ENCODE measurements around the gene SORBS1.
A peak's percentile ranks its signal among the peaks of the same experiment; 100 is the strongest.
"Not testable (repeated sequence)": the region's sequence is repeated elsewhere in the genome, so short reads cannot be mapped to it uniquely, and the experiment has no call there.

Gene SORBS1

DNA sequence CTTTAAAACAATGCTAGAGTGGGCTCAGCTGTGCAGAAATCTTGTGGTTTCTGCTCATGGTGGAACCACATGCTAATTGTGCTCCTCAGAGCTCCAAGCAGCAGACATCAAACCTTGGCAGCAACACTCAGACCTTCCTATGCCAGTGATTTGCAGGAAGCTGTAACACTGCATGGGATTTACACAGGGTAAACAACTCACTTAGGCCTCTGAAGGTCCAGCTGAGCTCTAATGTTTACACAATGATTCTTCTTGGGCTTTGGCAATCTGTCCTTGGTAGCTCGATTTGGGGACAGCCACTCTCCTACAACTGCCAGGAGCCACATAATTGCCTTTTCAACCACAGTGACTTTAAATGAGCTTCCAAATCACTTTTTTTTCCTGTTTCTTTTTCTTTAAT, 172.6 kb downstream of the SORBS1 start:
- DNase-seq (ENCODE audit: low read depth): peak; percentile 19

DNA sequence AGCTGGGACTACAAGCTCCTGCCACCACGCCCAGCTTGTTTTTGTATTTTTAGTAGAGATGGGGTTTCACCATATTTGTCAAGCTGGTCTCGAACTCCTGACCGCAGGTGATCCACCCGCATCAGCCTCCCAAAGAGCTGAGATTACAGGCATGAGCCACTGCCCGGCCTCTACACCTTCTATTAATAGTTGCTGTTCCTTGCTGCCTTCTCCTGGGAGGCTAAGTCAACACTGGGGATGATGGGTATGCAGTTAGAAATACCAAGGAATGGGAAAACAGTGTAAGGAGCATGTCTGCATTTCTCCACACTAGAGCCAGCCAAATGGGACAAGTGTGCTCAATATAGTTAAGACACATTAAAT, 173.1 kb downstream of the SORBS1 start:
- peak; percentile 31 for DNase-seq (ENCODE audit: low read depth)

- DNase-seq (ENCODE audit: low read depth): no peak
Measured at GRCh38 chr10:95384011-95384704, 177.0 kb downstream of the SORBS1 start.

DNA sequence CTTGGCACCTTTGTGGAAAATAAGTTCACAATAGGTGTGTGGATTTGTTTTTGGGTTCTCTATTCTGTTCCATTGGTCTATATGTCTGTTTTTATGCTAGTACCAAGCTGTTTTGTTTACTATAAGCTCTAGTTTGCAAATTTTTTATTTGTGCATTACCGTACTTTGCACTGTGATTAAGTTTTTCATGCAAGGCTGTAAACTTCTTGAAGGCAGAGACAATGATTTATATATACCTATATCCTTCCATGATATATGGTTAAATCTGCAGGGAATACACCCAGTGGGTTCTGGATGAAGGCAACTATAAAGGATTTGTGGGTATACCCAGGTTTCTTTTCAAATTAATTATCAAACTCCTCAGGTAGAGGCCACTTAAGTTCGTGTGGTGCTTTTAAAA, 178.6 kb downstream of the SORBS1 start:
- DNase-seq (ENCODE audit: low read depth): no peak

DNA sequence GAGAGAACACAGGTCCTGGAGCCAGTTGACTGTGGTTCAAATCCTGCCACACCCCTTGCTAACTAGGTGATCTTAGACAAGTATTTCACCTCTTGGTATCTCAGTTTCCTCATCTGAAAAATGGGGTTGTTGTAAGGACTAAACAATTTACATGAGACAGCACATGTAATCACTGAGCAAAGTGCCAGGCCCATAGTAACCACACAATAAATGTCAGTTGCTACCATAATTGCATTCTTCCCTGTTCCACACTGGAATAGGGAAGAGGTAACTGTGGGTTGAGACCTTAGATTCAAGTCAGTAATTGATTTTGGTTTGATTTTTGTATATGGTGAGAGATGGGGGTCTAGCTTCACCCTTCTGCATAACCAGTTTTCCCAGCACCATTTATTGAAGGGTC, 179.0 kb downstream of the SORBS1 start:
- DNase-seq (ENCODE audit: low read depth): no peak

GRCh38 chr10:95377950-95378349, 183.2 kb downstream of the SORBS1 start:
- DNase-seq (ENCODE audit: low read depth): peak; percentile 11

- no peak for DNase-seq (ENCODE audit: low read depth)
Measured at GRCh38 chr10:95375418-95375817, 185.8 kb downstream of the SORBS1 start.

DNA sequence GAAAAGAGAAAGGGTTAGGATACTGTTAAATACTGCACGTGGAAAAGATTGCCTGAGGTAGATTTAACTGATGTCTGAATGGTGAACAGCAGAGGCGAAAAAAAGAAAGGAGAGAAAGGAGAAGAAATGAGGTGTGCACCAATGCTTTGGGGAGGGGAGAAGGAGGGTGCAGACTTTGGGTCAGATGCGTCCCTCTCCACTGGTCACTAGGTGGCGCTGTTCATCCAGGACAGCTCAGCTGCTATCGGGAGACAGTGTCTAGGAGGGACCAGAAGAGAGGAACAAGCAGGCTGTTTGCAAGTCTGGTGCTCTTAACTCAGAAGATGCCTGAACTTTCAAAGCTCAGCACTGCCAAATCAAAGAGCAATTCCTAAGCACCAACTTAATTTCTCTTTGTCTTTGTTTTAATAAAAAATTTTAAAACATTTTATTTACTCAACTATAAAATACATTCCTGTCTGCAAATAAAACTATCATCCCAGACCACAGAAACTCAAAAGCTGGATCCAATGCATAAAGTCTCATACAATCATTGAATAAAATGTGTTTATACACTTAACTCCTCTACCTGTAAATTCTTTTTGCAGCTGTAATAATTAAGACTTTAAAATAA, 186.5 kb downstream of the SORBS1 start:
- DNase-seq (ENCODE audit: low read depth): peak; percentile 74

DNA sequence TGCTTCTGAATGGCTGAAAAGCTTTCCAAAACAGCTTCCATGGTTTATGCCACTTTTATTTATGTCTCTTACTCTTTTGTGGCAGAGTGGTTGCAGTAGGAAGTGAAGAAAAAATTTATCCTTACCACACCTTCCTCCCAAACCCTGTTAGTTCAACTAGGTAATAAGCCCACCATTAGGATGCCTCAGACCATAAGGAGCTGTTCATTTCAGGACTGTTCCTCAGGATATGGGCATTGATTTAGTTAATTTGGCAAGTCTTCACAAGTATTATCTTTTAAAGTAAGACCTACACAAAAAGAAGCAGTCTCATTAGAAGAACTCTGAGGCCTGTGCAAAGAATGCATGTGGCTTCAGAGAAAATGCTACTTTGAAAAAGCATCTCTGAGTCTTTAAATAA, 187.5 kb downstream of the SORBS1 start:
- DNase-seq (ENCODE audit: low read depth): no peak

DNA sequence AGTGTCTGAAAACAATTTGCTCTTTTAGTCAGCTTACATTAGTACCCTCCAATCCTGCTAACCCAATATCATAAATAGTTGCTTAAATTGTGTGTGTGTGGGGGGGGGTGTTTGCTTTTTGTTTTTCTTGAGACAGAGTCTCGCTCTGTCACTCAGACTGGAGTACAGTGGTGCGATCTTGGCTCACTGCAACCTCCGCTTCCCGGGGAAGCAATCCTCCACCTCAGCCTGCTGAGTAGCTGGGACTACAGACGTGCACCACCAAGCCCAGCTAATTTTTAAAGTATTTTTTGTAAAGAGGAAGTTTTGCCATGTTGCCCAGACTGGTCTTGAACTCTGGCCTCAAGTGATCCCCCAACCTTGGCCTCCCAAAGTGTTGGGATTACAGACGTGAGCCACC, 196.8 kb downstream of the SORBS1 start:
- no peak for DNase-seq (ENCODE audit: low read depth)

DNA sequence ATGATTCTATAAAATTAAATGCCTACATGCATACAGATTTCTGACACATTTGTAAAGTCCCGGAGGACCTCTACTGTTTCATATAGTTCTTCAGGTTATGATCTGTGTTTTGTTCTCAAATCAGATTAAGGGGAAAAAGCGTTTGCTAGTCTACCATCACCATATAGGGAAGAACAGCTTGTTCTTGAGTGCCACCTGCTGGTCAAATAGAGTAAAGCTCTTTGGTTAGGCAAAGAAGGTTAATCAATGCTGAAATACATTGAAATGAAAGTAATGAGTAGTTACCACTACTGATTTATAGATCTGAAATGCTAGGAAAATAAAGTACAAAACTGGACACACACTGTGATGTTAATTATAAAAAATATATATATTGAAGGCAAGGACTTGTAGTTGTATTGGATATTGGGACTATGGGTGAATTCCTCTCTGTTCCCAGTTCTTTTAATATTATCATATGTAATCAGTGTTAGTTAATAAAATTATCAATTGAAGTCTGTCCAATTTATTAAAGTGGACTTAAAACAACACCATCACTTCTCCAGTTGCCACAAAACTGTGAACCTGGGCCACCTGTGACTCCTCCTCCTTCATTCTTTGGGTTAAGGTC, 197.8 kb downstream of the SORBS1 start:
- DNase-seq (ENCODE audit: low read depth): peak; percentile 74

- peak; percentile 56 for DNase-seq (ENCODE audit: low read depth)
Measured at GRCh38 chr10:95360122-95360714, 201.0 kb downstream of the SORBS1 start.

DNA sequence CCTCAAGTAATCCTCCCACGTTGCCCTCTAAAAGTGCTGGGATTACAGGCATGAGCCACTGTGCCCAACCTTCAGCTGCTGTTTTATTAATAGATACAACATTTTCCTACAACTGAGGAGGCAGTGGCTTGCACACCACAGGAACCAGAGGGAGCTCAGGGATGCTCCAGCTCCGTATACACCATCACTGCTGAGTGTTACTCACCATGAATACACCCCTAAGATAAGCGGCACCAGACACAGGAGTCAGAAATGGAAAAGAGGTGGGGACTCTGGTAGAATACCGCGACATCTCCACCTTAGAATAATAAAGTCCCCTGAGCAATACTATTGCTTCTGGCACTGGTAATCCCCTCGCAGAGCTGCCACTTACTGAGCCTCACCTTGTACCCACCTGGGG, 201.7 kb downstream of the SORBS1 start:
- no peak for DNase-seq (ENCODE audit: low read depth)

DNA sequence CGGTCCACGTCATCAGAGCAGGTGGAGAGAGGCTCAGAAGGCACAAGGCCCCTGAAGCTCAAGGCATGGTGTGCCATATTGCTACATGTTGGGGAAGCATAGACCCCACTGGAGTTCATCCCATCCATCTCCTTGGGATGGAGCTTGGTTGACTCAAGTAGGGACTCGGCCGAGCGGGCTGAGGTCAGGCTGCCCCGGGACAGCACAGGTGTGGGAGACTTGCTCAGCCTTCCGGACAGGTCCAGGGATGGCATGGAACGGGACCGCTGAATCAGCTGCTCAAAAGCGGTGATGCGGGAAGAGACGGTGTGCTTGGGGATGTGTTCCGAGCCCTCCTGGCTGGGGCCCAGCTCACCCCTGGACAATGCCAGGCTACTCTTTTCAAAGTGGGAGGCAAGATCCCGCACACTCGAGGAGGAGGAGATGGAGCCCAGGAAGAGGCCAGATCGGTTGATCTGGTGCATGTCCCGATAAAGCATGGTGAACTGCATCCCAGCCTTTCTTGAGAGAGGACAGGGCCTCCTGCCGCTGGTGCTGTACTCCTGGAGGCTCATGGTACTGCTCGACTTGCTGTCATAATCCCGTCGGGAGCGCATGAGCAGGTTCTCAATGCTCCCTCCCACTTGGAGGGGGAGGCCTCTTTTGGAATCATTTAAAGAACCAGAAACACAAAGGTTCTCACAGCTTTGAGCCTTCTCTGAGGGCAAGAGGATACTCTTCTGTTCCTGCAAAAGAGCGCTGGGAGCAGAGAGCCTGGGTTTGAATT, 204.8 kb downstream of the SORBS1 start:
- DNase-seq (ENCODE audit: low read depth): no peak

DNA sequence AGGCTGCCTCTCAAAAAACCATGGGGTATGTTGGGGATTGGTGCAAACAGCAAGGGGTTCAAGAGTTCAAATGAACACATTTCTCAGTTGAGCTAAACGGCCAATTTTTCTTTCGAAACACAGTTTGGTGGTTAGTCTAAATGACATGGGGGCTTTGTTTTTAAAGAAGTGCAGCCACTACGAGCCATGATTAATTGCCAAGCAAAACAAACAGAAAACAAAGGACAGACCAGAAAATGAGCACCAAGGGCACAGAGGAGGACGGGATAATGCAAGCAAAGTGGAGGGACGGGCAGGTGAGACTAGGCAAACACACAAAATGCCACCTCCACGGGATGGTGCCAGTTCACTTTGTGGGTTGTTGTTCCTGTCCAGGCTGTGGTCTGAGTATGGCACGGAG, 205.9 kb downstream of the SORBS1 start:
- no peak for DNase-seq (ENCODE audit: low read depth)

GRCh38 chr10:95354110-95354509, 207.1 kb downstream of the SORBS1 start:
- DNase-seq (ENCODE audit: low read depth): no peak

GRCh38 chr10:95353123-95353522, 208.0 kb downstream of the SORBS1 start:
- no peak for DNase-seq (ENCODE audit: low read depth)

- DNase-seq (ENCODE audit: low read depth): no peak
Measured at GRCh38 chr10:95352684-95353083, 208.5 kb downstream of the SORBS1 start.

- no peak for DNase-seq (ENCODE audit: low read depth)
Measured at GRCh38 chr10:95350830-95351228, 210.3 kb downstream of the SORBS1 start.

DNA sequence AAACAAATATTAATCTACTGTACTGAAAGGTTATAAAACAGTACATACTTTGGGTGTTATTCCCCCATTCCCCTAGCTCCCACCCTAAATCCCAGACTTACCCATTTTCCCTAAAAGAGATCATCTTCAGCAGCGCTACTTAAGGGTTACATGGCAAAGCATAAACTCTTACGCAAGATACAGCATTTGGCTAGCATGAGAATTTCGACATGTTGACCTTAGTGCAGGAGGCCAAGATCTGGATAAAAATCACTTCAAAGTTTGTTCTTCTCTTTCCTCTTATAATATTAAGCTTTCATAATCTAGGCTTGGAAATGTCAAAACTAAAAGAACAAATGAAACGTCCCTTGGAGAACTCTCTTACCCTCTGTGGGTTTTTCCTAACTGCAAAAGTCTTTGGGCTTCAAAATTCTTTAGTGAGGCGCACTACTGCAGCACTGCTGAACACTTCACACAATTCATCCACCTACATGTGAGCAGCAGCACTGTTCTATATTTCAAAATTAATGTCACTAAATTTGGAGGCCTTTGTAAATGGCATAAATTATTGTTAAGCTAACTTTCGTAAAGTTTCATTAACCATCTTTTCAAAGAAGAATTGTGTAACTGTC, 210.8 kb downstream of the SORBS1 start:
- no peak for DNase-seq (ENCODE audit: low read depth)

GRCh38 chr10:95347402-95347766, 213.8 kb downstream of the SORBS1 start:
- not testable (repeated sequence) for DNase-seq (ENCODE audit: low read depth)

DNA sequence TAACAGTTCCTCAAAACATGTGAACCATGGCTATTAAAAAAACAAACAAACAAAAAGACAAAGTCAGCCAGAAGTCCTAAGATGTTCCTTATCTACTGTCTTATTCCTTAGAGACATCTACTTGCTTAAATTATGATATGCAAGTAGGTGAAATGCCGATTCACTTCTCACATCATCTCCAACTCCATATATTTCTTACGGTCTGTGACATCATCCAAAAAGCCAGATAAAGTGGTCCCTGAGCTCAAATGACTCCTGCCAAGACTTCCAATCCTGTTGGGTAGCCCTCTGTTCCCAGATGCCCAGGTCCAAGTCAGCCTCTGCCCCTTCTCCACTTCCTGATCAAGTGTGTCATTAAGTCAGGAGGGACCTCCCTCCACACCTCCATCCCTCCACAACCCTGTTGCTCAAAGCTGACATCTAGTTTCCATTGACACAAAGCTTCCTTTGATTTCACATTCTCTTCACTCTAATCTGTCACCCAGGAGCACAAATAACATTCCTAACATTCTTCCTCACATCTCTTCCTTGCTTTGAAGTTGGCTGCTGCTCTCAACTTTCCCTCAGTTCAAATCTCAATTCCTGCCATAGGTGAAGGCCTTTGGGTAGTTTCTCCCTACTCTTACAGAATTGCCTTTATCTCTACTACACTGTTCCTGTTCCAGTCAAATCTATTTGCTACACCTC, 214.3 kb downstream of the SORBS1 start:
- DNase-seq (ENCODE audit: low read depth): no peak
